GM21737 (cell line): Measurements from ENCODE around the gene FAM53A.
"Not testable (repeated sequence)": the region's sequence is repeated elsewhere in the genome, so short reads cannot be mapped to it uniquely, and the experiment has no call there.

Experiments used
- ATAC-seq: cut with Tn5 transposase; IDR thresholded peaks from one replicate; pipeline ENCODE4 v1.9.1; 2021; ENCODE audit warnings: mild to moderate bottlenecking, moderate library complexity; ENCODE audit not compliant: unreplicated experiment

FAM53A gene

GRCh38 chr4:1686440-1687036, 2.4 kb upstream of the FAM53A start:
- ATAC-seq: no peak

DNA sequence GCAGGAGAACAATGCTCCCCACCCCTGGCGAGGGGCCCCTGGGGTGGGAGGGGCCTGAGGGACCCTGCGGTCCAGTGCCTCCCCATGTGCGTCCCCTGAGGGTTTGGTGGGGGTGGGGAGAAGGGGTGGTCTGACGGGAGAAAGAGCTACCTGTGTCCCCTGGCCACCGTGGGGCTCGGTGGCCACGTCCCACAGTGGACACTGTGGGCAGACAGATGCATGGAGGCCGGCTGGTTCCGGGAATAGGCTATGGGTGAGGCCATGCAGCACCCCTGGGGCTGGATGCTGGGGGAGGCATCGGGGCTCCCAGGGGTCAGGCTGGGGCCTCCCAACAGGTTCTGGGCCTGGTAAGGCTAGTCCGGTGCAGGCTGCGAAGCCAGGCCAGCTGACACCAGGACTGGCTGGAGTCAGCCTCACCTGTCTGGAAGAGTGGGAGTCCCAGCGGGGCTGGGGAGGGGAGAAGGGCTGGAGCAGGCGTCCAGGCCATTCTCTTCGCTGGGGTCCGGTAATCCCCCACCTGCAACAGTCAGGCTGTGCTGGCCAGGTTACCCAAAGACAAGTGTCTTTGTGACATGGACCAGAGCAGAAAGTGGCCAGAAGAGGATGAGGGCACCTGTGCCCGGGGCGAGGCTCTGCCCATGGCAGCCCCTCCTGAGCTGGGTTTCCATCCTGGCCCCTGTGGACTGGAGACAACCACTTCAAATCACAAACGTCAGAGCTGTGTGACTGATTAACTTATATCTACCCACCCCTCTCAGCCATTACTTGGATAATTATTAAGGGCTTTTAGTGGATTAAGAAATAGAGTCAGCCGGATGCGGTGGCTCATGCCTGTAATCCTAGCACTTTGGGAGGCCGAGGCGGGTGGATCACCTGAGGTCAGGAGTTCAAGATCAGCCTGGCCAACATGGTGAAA, 1.4 kb upstream of the FAM53A start:
- no peak for ATAC-seq

DNA sequence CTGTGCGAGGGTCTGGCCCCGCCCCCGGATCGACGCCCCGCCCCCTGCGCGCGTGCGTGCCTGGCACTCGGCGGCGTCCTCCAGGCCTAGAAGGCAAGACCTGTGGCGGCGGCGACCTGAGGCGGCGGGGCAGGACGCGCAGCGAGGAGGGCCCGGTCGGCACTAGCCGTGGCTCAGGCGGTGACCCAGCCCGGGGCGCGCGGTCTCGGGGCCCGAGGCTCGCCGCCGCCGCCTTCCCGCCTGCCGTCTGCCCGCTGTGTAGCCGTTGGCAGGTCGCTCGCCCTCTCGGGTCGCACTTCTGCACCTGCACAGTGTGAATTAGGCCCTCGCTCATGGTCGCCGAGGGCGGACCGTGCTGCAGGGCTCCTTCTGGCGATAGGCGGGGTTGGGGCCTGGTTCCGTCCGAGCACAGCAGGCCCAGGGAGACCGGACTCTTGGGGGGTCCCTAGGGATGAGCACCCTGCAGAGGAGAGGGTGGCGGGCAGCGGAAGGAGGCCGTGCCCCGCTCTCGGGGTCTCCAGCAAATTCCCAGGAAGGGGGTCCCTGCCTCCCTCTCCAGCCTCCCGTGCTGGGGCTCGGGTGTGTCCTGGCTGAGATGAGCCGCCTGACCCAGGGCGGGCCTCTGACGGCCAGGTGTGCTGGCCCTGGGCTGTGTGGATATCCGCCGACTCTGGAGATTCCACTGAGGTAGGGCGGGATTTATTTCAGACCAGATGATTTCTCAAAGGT, 557 bp upstream of the FAM53A start:
- ATAC-seq: peak; percentile 3

DNA sequence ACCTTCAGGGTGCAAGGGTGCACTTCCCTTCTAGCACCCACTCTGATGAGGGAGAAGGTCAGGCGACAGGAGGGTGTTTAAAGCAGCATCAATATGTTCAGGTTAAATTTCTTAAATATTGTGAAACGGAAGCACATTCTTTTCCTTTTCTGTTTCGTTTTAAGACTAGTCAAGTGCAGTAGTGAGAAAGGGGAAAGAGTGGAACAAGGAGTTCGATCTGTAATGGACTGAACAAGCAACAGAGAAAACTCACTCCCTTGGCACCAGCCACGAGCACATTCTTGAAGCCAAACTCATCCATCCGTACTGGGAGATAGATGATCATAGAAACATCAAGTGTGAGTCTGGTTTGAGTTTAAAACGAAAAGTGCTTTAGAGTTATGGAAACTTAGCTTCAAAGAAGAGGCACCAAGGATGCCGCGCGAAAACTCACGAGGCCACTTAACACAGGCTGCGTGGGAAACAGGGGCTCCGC, 815 bp downstream of the FAM53A start:
- no peak for ATAC-seq

- ATAC-seq: no peak
Measured at GRCh38 chr4:1682860-1683259, 1.3 kb downstream of the FAM53A start.

DNA sequence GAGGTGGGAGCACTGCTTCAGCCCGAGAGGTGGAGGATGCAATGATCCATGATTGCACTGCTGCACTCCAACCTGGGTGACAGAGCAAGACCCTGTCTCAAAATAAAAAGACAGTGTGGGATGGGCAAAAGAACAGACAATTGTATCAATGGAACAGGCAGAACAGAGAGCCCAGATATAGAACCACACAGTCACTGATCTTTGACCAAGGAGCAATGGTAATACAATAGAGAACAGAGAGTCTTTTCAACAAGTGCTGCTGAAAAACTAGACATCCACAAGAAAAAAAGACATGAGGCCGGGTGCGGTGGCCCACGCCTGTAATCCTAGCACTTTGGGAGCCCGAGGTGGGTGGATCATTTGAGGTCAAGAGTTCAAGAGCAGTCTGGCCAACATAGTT, 5.9 kb downstream of the FAM53A start:
- no peak for ATAC-seq

- no peak for ATAC-seq
Measured at GRCh38 chr4:1676605-1677525, 7.2 kb downstream of the FAM53A start.

DNA sequence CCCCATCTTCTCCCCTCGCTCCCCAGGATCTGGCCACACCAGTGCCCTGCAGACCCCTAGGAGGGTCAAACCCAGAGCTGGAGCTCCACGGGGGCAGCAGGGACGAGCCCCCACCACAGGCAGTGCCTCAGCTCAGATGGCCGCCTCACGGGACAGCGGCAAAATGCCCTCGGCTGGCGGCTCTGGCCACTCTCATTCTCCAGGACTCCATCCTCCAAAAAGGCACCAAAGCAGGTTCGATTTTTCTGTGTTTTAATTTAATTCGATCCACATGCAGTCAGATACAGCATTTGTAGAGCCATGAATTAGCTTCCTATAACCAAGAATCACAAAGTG, 8.3 kb downstream of the FAM53A start:
- ATAC-seq: no peak

- ATAC-seq: no peak
Measured at GRCh38 chr4:1675136-1675801, 8.8 kb downstream of the FAM53A start.

GRCh38 chr4:1674682-1675081, 9.4 kb downstream of the FAM53A start:
- ATAC-seq: no peak

DNA sequence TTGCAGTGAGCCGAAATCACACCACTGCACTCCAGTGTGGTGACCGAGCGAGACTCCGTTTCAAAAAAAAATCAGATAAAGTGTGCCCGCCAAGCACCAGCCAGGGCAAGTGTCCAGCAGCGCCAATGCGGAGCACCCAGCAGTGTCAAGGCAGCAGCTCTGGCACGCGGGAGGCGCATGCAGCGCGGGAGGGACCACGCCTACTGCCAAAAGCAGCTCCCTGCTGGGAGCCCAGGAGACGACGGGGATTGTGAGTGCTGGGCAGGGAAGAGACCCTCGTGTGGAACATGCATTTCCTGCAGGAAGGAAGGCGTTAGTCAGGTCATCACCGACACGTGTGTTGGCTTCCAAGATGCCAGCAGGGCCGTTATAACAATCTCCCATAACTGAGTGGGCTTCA, 10.4 kb downstream of the FAM53A start:
- no peak for ATAC-seq

- ATAC-seq: not testable (repeated sequence)
Measured at GRCh38 chr4:1671011-1671410, 13.1 kb downstream of the FAM53A start.

DNA sequence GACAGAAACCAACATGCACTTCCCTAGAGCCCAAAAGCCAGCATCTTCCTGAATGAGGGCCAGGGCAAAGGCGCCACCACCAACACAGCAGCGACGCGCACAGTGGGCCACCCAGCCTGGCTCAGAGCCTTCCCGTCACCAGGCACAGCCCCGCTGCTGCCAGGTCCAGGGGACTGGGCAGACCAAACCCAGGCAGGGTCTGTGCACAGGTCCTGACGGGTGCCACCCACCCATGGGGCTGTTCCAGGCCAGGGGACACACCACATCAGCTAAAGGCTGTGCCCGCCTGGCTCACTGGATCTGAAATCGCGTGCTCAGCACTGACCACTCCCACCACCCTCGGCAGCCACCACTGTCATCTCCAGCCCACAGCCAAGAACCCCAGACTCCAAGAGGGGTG, 13.8 kb downstream of the FAM53A start:
- no peak for ATAC-seq

- no peak for ATAC-seq
Measured at GRCh38 chr4:1669850-1670249, 14.3 kb downstream of the FAM53A start.

- no peak for ATAC-seq
Measured at GRCh38 chr4:1669270-1669669, 14.8 kb downstream of the FAM53A start.

GRCh38 chr4:1668488-1668840, 15.6 kb downstream of the FAM53A start:
- no peak for ATAC-seq

GRCh38 chr4:1667273-1667672, 16.8 kb downstream of the FAM53A start:
- no peak for ATAC-seq

GRCh38 chr4:1666391-1666790, 17.7 kb downstream of the FAM53A start:
- no peak for ATAC-seq

DNA sequence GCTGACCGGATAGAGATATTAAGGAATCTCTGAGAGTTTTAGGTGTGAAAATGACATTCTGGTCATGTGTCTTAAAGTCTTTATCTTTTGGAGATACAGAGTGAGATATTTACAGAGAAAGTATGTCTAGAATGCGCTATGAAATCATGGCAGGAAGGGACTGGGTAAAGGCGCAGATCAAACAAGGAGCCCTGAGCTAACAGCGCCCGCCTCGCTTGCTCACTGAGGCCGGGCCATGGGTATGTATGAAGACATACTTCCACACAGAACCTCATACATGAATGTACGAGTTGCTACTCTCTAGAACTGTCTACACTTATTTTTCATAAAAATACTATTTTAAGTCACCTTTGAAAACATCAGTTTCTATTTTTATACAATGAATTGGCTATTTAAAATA, 20.0 kb downstream of the FAM53A start:
- ATAC-seq: no peak

DNA sequence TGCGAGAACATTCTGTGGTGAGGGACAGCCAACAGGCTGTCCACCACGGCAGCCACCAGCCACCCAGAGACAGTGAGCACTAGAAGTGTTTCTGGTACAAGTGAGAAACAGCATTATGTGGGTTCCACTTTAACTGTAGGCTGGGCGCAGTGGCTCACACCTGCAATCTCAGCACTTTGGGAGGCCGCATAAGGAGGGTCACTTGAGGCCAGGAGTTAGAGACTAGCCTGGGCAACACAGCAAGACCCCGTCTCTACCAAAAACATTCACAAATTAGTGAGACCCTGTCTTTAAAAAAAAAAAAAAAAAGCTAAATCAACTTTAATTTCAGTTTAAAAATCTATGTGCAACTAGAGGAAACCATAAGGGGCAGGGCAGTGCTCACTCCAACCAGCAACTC, 20.6 kb downstream of the FAM53A start:
- no peak for ATAC-seq
